ENCODE data around the gene MAP3K21.

MAP3K21 gene

DNA sequence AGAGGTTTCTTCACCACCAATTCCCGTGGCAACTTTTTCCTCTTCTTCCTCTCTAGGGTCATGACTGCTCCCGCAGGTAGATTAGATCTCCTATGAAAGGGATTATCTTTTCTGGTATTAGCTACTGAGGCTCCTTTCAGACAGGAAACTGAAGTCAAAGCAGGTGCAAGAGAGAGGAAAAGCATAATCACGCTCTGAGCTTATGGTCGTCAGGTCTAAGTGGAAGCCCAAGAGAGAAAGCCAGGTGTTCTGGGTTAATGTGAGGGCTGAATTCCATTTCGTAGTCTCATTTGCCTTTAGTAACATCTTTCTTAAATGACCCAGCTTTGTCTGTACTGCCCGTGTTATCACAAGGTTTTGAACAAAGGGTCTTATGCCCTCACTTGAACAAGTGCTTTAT is 8.3 kb upstream of the MAP3K21 start:
- intact Hi-C loops (cut with DNase I), result no loop called here
- no peak for DNase-seq

DNA sequence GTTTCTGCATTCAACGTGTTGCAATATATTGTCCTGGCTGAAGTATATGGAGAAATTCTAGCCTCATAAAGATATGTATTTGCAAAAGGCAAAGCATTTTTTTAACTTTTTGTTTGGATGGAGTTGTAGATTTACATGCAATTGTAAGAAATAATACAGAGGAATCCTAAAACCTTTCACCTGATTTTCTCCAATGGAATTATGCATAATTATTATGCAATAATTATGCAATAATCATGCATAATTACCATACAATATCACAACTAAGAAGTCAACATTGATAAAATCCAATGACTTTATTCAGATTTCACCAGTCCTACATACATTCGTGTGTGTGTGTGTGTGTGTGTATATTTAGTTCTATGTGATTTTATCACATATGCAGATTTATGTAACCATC is 7.5 kb upstream of the MAP3K21 start:
- intact Hi-C loops (cut with DNase I), result no loop called here
- DNase-seq, result no peak

DNA sequence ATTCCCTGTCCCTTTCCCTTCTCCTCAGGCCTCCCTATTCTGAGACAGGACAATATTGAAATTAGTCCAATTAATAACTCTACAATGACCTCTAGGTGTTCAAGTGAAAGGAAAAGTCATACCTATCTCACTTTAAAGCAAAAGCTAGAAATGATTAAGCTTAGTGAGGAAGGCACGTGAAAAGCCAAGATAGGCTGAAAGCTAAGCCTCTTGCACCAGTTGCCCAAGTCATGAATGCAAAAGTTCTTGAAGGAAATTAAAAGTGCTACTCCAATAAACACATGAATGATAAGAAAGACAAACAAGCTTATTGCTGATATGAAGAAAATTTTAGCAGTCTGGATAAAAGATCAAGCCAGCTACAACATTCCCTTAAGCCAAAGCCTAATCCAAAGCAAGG is 3.8 kb upstream of the MAP3K21 start:
- intact Hi-C loops (cut with DNase I), result no loop called here
- no peak for DNase-seq

DNA sequence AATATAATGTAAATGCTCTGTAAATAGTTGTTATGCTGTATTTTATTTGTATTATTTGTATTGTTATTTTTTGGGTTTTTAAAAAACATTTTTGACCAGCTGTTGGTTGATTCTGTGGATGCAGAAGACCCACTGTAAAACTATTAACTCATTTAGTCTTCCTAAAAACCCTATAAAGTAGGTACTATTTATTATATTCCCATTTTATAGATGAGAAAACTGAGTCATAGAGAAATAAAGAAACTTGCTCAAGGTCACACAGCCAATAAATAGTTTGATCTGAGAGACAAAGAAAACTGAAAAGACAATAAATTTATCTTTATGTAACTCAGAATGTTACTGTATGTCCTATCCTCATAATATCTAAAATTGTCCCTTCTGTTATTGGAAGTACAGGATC is 1.2 kb upstream of the MAP3K21 start:
- DNase-seq, result no peak
- intact Hi-C loops (cut with DNase I), result no loop called here

DNA sequence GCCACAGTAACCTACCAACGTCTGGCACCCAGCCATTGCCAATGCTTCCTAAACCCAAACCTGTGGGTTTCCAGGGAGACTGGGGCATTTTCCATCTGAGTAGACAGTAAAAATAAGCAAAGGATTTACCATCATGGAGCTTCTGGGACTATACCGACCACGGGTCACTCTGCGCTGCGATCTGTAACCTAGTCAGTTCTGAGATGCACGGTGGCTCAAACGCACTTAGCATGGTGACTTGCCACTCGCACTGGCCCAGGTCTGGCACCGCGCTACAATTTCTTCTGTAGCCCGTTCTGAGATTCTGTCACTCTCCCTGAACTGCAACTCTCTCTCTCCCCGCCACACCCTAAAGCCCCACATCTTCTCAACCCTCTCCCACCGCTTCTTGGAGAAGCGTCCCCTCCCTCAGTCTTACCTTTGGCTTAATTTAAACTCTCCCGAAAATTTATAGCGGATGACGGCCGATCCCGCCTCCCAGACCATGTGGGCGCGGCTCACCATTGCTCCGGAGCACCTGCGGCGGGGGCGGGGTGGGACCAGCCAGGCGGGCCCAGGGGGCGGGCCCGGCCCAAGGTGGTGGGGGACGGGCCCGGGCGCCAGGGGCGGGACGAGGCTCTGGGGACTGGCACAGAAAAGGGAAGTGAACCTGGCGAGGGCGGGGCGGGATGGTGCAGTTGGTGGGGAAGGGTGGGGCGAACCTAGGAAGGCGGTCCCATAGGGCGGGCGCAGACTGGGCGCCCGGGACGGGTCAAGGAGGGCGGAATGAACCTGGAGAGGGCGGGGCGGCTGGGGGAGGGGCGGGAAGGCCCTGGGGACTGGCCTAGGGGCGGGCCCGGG is 493 bp upstream of the MAP3K21 start:
- DNase-seq, result peak; percentile 54 to 92 (median 80)
- intact Hi-C loops (cut with DNase I), result no loop called here

DNA sequence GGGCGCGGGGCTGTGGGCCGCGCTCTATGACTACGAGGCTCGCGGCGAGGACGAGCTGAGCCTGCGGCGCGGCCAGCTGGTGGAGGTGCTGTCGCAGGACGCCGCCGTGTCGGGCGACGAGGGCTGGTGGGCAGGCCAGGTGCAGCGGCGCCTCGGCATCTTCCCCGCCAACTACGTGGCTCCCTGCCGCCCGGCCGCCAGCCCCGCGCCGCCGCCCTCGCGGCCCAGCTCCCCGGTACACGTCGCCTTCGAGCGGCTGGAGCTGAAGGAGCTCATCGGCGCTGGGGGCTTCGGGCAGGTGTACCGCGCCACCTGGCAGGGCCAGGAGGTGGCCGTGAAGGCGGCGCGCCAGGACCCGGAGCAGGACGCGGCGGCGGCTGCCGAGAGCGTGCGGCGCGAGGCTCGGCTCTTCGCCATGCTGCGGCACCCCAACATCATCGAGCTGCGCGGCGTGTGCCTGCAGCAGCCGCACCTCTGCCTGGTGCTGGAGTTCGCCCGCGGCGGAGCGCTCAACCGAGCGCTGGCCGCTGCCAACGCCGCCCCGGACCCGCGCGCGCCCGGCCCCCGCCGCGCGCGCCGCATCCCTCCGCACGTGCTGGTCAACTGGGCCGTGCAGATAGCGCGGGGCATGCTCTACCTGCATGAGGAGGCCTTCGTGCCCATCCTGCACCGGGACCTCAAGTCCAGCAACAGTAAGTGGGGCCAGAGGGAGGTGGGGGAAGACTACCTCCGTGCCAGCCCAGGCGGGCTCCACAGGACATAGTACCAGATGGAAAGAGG is 808 bp downstream of the MAP3K21 start:
- peak in 30 of 42 donors; percentile 6 to 53 (median 22) for DNase-seq
- intact Hi-C loops (cut with DNase I), result no loop called here

DNA sequence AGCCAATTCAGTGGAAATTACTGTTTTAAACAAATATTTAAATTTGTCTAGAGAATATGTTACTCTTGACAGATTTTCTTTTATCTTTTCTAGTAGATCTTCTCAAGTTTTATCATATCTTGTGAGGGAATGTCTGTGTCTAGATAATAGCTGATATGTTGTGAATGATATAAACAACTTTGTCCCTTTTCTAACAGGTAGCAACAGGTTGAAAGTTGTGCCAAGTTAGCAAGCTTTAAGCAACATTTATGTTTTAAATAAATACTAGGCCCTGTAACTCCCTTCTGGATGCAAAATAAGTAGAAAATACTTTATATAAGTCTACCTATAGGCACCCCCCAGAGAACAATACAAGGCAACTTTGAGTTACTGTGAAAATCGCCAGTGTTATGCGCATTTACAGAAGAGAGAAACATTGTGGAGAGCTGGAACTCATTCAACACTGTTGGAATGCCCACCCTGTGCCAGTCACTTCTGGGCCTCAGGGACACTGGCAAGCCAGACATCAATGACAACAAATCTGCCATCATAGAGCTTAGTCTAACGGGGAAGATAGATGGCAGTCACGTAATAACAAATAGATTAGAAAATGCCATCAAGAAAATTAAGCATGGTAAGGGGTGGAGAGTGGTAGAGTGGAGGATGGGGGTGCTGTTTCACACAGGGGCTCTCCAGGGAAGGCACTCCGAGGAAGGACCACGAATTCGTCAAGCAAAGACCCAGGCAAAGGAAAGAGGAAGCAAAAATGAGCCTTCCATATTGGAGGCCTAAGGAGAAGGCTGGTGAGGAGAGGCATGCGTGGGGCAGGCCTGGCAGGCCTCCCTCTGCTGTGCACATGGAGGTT is 4.4 kb downstream of the MAP3K21 start:
- intact Hi-C loops (cut with DNase I), result no loop called here
- DNase-seq, result no peak

DNA sequence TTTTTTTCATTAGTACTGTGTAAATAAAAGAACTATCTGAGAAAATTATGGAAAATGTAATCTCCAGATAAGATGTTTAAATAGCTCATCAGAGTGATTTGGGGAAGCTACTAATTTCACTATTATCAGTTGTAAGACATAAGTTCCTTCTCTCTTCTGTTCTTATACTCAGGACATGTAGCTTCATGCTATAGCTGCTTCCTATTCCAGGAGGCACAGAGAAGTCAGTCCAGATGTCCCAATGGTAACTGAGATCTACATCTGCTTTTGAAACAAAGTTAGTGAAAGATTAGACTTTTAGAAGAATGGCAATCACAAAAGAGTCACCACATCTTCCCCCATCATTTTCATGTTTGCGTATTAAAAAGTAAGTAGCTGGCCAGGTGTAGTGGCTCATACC is 5.6 kb downstream of the MAP3K21 start:
- DNase-seq, result no peak
- intact Hi-C loops (cut with DNase I), result no loop called here

DNA sequence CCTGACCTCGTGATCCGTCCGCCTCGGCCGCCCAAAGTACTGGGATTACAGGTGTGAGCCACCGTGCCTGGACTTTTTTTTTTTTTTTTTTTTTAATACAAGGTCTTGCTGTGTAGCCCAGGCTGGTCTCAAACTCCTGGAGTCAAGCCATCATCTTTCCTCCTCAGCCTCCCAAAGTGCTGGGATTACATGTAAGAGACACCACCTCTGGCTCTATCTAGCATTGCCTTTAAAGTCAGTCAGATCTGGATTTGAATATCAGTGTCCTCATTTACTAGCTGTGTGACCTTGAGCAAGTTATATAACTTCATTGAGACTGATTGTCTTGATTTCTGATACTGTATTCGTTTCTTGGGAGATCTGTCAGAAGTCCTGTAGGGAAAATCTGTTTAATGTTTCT is 6.6 kb downstream of the MAP3K21 start:
- DNase-seq, result no peak
- intact Hi-C loops (cut with DNase I), result no loop called here

DNA sequence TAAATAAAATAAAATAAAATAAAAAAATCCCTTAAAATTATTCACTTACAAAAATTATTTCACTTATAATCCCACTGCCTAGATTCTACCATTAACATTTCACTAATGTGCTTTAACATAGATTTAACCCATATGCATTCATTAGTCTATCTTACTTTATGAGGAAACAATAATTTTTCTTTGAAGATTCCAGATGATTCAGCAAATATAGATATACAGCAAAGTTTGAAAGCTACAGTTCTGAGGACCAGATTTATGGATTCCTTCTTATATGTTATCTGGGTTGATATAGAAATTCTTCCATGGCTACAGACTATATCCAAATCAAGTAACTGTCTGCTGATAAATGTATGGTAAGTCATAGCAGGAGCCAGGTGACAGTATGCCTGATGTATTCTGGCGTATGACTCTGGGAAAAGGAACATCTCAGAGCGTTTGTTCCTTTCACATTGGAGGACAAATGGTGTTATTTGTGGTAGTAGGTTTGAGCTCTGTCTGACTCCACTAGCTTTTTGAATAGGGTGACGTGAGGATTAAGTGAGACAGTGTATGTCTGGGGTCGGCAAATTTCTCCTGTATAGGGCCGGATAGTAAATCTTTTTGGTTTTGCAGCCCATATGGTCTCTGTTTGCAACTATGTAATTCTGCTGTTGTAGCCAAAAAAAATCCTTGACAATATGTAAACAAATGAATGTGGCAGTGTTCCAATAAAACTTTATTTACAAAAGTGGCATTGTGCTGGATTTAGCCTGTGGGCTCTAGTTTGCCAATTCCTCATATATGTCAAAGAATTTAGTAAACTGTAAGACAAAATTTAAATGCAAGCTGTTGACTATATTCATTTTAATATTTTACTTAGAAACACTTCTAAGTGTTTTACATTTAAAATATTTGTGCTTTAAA is 9.3 kb downstream of the MAP3K21 start:
- intact Hi-C loops (cut with DNase I), result no loop called here
- DNase-seq, result no peak

DNA sequence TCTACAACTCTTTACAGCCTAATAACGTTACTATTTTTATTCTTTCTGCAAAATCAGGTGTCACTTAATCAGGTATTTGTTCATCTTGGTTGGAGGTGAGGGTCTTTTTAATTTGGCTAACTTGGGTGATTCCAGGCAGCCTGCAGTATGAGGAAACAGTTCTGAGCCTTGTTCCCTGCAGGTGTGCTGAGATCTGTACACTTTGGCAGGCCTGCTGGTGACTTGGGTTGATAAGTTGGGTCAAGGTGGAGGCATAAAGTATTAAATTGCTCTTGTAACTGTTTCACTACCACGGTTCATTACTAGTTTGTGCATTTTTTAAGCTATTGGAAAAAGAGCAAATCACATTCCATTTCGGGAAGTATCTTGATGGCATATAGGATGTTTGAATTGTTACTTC is 10.0 kb downstream of the MAP3K21 start:
- no peak for DNase-seq
- intact Hi-C loops (cut with DNase I), result no loop called here

DNA sequence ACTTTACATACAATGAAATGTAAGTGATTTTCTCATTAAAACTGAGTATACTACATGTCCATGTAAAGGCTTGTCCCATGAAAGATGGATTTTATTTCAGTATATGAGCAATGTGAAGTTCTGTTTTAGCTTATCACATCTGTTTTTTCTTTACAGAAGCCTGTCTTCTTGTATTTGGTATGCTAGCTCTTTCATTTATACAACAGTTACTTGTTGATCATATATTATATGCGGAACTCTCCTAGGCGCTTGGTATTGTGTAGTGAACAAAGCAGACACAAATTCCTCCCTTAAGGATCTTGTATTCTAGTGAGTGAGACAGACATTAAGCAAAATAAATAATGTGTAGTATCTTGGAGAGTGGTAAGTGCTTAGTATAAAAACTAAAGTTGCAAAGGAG is 10.6 kb downstream of the MAP3K21 start:
- intact Hi-C loops (cut with DNase I), result no loop called here
- no peak for DNase-seq

DNA sequence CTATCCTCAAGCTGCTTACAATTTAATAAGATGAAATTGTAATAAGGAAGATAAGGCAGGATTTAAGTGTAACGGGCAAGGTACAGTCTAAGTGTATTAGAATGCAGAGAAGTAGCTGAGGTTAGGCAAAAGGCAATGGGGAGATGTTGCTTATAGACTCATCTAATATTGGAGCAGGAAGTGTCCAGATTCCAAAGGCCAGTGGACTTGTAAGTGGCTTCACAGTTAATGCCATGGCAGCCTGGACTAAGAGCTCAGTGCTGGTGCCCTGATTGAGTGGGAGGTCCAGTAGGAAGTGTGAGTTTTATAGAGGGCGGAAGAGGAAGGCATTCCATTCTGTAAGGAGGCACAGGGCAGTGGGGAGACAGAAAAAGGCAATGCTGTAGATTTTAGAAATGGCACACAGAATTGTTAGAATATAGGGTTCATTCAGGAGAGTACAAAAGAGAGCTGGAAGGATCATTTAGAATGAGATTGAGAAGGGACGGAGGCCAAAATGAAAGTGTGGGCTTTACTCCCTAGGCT is 12.6 kb downstream of the MAP3K21 start:
- intact Hi-C loops (cut with DNase I), result no loop called here
- DNase-seq, result no peak

DNA sequence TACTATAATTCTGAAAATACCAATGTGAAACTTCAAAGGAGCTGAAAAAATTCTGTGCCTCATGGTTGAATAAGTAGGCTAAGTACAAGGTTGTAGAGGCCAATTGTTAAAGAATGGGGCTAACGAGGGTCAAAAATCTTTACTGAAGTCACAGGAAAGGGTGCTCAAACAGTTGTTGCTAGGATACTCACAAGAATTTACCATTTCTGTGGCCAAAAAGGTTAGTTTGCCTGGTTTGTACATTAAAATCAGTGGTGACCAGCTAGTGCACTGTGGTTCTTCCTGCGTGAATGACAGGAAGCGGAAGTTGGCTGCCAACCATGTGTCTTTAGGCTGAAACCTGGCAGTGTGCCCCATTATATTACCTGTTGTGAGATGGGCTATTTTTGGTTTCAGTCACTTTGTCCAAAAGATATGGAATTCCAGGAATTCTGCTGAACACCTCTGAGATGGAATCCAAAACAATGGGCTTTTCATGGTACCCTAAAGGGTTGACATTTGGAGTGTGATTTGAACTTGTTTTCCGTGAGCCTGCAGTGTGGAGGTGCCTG is 13.5 kb downstream of the MAP3K21 start:
- intact Hi-C loops (cut with DNase I), result no loop called here
- no peak for DNase-seq

DNA sequence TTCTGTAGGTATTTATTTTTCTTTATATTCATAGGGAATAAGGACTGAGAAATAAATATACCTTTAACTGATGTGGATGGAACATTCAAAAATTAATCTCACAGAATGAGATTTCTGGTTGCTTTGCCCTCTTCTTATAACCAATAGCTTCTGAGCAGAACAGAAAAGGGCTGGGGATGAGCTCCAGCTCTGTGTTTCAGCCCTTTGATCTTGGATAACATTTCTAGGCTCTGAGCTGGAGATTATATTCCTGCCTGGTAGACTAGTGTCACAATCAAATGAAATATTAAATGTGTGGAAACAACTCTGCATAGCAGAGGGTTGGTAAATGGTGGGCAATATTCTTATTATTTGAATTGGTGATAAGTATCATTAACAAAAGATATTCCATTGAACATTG is 14.6 kb downstream of the MAP3K21 start:
- DNase-seq, result no peak
- intact Hi-C loops (cut with DNase I), result no loop called here

DNA sequence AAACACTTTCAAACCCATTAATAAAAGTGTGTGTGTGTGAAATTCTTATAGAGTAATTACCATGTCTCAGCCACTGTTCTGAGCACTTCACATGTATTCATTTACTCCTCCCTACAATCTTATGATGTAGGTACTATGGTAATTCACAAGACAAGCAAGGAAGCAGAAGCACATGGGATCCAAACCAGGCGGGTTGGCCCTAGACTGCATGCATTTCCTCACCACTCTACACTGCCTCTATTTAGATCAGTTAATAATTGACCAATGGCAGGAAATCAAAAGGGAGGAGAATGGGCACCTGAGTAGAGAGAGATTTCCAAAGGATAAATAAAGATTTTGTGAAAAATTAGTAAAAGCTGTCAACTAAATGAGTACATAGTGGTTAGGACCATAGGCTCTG is 15.7 kb downstream of the MAP3K21 start:
- DNase-seq, result no peak
- intact Hi-C loops (cut with DNase I), result no loop called here

DNA sequence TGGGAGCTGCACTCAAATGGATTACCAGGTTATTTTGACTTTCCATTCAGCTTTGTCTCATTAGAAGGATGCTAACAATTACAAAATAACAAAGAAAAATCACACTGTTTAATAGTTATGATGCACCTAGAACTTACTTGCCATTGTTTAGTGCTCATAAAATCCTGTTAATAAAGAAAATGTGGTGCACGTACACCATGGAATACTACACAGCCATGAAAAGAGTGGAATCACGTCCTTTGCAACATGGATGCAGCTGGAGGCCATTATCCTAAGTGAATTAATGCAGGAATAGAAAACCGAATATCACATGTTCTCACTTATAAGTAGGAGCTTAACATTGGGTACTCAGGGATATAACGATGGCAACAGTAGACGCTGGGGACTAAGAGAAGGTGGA is 19.8 kb downstream of the MAP3K21 start:
- DNase-seq, result no peak
- intact Hi-C loops (cut with DNase I), result no loop called here

DNA sequence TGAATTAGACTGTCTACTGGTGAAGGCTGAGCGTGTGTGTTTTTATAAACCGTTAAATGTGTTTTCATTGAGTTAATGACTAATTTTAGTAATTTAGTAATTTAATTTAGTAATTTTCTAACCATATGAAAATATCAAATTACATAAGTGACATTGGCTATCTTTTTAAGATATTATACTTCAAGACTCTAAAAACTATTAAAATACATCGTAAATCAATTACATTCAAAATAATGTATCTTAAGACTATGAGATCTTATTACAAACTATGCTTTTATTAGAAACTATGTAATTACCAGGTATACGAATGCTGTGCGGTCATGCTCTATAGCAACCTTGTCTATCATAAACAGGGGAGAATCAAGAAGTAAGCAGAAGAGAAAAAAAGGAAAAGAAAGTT is 21.6 kb downstream of the MAP3K21 start:
- intact Hi-C loops (cut with DNase I), result no loop called here
- no peak for DNase-seq

Measured in head of caudate nucleus (tissue), 42 donors.